Epidermal melanocyte (primary cell): ENCODE results near the gene CEP112.

Experiments
- DNase-seq: peaks from one replicate; pipeline ENCODE4 v3.0.0; 2011; ENCODE audit warnings: low spot score; ENCODE audit not compliant: insufficient read length

CEP112 gene

GRCh38 chr17:65604070-65604469, 587.9 kb downstream of the CEP112 start:
- DNase-seq, result no peak

DNA sequence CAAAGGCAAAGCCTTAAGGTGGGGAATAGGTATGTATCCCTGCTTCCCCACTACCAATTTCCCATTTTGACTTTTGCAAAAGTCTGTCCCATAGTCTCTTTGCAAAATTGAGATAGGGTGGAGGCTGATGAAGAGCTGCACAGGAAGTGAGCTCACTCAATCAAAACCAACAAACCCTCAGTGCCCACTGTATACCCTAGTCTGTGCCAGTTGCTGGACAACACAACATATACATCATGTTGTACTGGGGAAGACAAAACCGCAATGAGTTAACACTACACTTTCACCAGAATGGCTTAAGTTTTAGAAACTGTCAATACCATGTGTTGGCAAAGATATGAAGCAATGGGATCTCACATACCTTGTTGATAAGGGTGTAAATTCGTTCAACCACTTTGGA, 590.1 kb downstream of the CEP112 start:
- DNase-seq, result no peak

DNA sequence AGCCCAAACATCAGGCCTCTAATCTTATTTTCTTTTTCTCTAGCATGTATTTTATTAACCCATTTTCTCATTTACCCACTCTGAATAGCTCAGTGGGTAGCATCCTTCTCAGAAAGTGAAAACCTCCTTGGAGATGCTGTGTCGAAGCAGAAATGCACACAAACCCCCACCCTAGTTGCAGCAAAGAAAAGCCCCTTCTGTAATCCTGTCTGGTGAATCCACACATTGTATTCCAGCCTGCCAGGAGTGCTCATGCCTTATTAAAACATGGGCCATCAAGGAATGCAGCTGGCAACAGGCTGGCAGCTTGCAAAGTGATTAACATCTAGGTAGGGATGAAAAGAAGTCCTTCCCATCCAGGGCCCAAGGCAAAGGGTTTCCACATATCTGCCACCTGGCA, 590.8 kb downstream of the CEP112 start:
- no peak for DNase-seq

DNA sequence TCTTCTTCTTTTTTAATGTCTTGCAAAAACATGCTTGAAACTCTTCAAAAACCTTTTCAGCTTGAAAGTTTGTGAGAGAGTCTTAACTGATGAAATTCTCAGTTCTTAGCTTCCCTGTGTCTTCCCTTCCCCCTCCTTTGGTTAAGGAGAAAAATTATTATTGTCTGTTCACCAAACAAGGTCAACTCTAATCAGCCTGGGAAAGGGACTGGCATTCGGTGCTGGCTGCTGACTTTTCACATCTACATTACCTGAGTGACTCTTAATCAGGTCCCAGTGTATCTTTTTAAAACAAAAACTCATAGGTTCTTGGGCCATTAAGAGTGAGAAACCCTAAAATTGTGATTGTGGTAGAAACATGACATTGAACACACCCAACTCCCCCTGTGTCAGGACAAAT, 591.4 kb downstream of the CEP112 start:
- no peak for DNase-seq

DNA sequence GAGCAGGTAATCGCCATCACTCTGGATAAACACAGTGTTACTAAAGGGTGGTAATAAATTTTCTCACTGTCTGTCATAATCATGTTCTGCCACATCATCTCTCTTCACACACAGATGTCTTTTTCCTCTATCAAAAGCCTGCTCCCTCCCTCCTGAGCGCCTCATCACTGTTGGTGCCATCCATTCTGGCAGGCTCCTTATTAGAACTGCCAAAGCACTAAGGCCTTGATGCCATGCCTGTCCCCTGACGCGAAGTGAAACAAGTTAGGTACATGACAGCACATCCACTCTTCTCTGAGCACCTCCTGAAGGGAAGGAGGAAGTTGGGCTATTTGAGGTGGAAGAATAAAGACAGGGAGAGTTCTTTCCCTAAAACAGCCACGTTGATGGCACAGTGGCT, 592.3 kb downstream of the CEP112 start:
- no peak for DNase-seq

- DNase-seq, result no peak
Observed at GRCh38 chr17:65598746-65599145, 593.2 kb downstream of the CEP112 start.

- no peak for DNase-seq
Observed at GRCh38 chr17:65595071-65595656, 596.8 kb downstream of the CEP112 start.

- no peak for DNase-seq
Observed at GRCh38 chr17:65593855-65594845, 597.8 kb downstream of the CEP112 start.

GRCh38 chr17:65593092-65593854, 598.7 kb downstream of the CEP112 start:
- no peak for DNase-seq

GRCh38 chr17:65592125-65592965, 599.6 kb downstream of the CEP112 start:
- DNase-seq, result no peak

DNA sequence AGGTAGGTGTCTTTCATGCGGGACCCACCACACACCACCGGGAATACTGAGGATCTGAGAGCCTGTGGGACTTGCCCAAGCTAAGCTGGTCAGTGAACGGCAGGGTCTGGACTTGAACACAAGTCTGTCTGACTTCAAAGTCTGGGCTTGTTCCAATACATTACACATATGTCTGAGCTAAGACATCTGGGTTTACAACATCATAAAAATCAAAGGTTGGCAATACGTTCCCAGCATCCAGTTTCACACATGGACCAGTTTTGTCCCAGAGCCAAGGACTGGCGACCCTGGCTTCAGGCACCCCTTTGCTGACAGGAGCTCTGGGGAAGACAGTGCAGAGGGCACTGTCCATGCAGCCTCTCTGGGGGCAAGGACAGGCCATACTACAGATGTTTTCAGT, 602.6 kb downstream of the CEP112 start:
- DNase-seq, result no peak

- no peak for DNase-seq
Observed at GRCh38 chr17:65588181-65588808, 603.6 kb downstream of the CEP112 start.

- no peak for DNase-seq
Observed at GRCh38 chr17:65587534-65588180, 604.3 kb downstream of the CEP112 start.

GRCh38 chr17:65586899-65587298, 605.0 kb downstream of the CEP112 start:
- DNase-seq, result no peak
